Measurements from ENCODE around the gene APP. TPM values are rescaled to one million over a fixed set of nuclear protein-coding genes. Genes with fewer than 3 reads are reported as not detected.
A peak's percentile ranks its signal among the peaks of the same experiment; 100 is the strongest.

APP gene
- total and polyA plus RNA-seq, 4 donors = 86.9 to 414 (median 367) TPM

DNA sequence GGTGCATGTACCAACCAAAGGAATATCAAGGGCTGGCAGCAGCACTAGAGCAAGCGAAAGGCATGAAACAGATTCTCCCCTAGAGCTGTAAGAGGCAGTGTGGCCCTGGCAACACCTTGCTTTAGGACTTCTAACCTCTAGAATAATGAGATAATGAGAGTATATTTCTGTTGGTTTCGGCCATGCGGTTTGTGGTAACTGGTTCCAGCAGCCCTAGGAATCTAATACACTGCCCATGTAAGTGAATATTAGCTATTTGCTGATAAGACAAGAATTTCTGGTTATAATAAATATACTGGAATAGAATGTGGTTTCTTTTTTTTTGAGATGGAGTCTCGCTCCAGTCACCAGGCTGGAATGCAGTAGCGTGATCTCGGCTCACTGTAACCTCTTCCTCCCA is 236.4 kb downstream of the APP start:
- H3K27me3 ChIP-seq (ENCODE audit: control insufficient read depth in 3 of 3, insufficient read depth in 3 of 3, low read length in 2 of 3) = no peaks in the 10 kb centered on the region
- no peaks in the 10 kb centered on the region for H3K9me3 ChIP-seq (ENCODE audit: control insufficient read depth in 4 of 4, insufficient read depth in 3 of 4, low read length in 3 of 4)
- H3K4me3 ChIP-seq = no peak overlapping the region
- no peak for TF ChIP-seq CTCF (IDR thresholded peaks at IDR 0.05; ENCODE audit: control extremely low read depth, extremely low read depth)
- no peak overlapping the region for H3K9ac ChIP-seq (ENCODE audit: insufficient read depth in 1 of 2, low read length in 2 of 2)
- DNase-seq (no peak), ATAC-seq (ENCODE audit: insufficient read depth, low FRiP score) (no peak)
- WGBS, 2 donors = 93 to 96% methylated on average over 6 of the region's 6 CpGs
- peaks cover 0 to 9% (median 4%) of the 10 kb centered on the region in 5 donors for H3K4me1 ChIP-seq (ENCODE audit: control insufficient read depth in 5 of 5, insufficient read depth in 5 of 5, low read length in 5 of 5)
- peaks cover 0 to 4% (median 2%) of the 10 kb centered on the region in 4 donors for H3K36me3 ChIP-seq (ENCODE audit: control insufficient read depth in 4 of 4, insufficient read depth in 4 of 4, low read length in 4 of 4)
- no peak overlapping the region for H3K27ac ChIP-seq (ENCODE audit: low read depth in 1 of 2, low read length in 1 of 2)

GRCh38 chr21:25931765-25932164 is 238.8 kb downstream of the APP start:
- Histone ChIP-seq H3K27me3 (ENCODE audit: control insufficient read depth in 3 of 3, insufficient read depth in 3 of 3, low read length in 2 of 3) (no peaks in the 10 kb centered on the region), H3K4me3 (no peak overlapping the region), H3K27ac (ENCODE audit: low read depth in 1 of 2, low read length in 1 of 2) (no peak overlapping the region), H3K36me3 (ENCODE audit: control insufficient read depth in 4 of 4, insufficient read depth in 4 of 4, low read length in 4 of 4) (peaks cover 0 to 4% (median 2%) of the 10 kb centered on the region in 4 donors), H3K9me3 (ENCODE audit: control insufficient read depth in 4 of 4, insufficient read depth in 3 of 4, low read length in 3 of 4) (no peaks in the 10 kb centered on the region), H3K4me1 (ENCODE audit: control insufficient read depth in 5 of 5, insufficient read depth in 5 of 5, low read length in 5 of 5) (peaks cover 0 to 8% (median 4%) of the 10 kb centered on the region in 5 donors), H3K9ac (ENCODE audit: insufficient read depth in 1 of 2, low read length in 2 of 2) (no peak overlapping the region)
- no peak for TF ChIP-seq CTCF (IDR thresholded peaks at IDR 0.05; ENCODE audit: control extremely low read depth, extremely low read depth)
- DNase-seq (no peak), ATAC-seq (ENCODE audit: insufficient read depth, low FRiP score) (no peak)
- 56 to 75% methylated on average over 3 of the region's 3 CpGs for WGBS, 2 donors

- TF ChIP-seq CTCF (IDR thresholded peaks at IDR 0.05; ENCODE audit: control extremely low read depth, extremely low read depth) = no peak
- no peak overlapping the region for H3K27ac ChIP-seq (ENCODE audit: low read depth in 1 of 2, low read length in 1 of 2)
- DNase-seq (no peak), ATAC-seq (ENCODE audit: insufficient read depth, low FRiP score) (no peak)
- H3K4me1 ChIP-seq (ENCODE audit: control insufficient read depth in 5 of 5, insufficient read depth in 5 of 5, low read length in 5 of 5) = peaks cover 0 to 16% (median 3%) of the 10 kb centered on the region in 5 donors
- no peak overlapping the region for H3K4me3 ChIP-seq
- 92 to 93% methylated on average over 9 of the region's 9 CpGs for WGBS, 2 donors
- H3K9me3 ChIP-seq (ENCODE audit: control insufficient read depth in 4 of 4, insufficient read depth in 3 of 4, low read length in 3 of 4) = no peaks in the 10 kb centered on the region
- H3K9ac ChIP-seq (ENCODE audit: insufficient read depth in 1 of 2, low read length in 2 of 2) = peak overlapping the region in 1 of 2 donors; percentile 13
- peaks cover 0 to 4% (median 2%) of the 10 kb centered on the region in 4 donors for H3K36me3 ChIP-seq (ENCODE audit: control insufficient read depth in 4 of 4, insufficient read depth in 4 of 4, low read length in 4 of 4)
- no peaks in the 10 kb centered on the region for H3K27me3 ChIP-seq (ENCODE audit: control insufficient read depth in 3 of 3, insufficient read depth in 3 of 3, low read length in 2 of 3)
These were observed 240.6 kb downstream of the APP start for GRCh38 chr21:25929856-25930520.

Data from lung (tissue), 12 donors.